NCI-H1105 treated with DMSO at 0.1 percent for 48 hours (cell line): ENCODE data around the gene CALU.
A peak's percentile ranks its signal among the peaks of the same experiment; 100 is the strongest.

Source experiments
- DNase-seq: peaks from one replicate; lab custom pipeline; 2025; lab: John Stamatoyannopoulos, UW

The CALU gene

GRCh38 chr7:128747327-128748079 is 8.3 kb downstream of the CALU start:
- DNase-seq: no peak

DNA sequence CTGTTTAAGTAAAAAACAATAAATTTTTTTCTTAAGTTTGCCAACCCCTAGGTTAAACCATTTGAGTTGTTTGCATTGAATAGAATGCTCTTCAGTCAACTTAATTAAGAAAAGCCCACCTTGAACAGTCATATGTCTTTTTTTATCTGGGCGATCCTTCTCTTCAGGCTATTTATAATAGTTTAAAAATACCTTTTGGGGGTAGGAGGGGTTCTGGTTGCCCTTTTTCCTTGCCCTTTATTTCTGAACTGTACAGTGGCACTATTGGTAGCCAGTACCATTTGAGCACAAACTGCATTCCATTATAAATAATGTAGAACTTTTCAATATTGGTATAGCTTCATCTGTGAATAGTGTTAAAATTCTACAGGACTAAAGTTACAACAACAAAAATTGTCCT is 13.1 kb downstream of the CALU start:
- DNase-seq: no peak

GRCh38 chr7:128755075-128755818 is 16.1 kb downstream of the CALU start:
- no peak for DNase-seq

GRCh38 chr7:128755819-128756476 is 16.8 kb downstream of the CALU start:
- peak; percentile 91 for DNase-seq

DNA sequence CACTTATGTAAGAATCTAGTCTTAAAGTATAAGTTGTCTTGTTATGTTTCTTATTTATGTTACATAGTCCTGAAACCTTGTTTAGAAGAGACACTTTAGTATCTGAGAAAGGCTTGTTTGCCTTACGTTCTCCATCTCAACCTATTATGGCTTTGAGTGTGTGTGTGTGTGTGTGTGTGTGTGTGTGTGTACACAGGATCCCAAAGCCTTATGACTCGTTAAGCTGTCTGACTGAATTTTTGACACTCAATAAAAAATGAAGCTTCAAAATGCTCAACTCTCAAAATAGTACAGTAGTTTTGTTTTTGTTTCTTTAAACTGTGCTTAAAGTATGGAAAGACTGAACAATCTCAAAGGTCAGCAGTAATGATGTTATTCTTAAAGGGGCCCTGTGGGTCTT is 18.0 kb downstream of the CALU start:
- no peak for DNase-seq

DNA sequence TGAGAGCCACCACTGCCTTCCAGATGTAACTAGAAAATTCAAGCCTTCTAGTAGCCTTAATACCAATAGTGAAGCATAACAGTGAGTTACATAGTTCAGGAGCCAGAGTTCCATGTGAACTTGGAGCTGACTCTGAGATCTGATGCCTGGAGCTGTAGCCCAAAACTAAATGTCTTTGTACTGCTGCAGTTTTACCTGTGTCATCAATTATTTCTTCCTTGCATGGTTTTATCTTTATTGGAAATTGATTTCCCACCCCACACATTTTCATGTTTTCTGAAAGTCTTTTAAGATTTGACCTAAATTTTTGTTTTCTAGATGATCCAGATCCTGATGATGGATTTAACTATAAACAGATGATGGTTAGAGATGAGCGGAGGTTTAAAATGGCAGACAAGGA is 19.4 kb downstream of the CALU start:
- DNase-seq: no peak

GRCh38 chr7:128759242-128759641 is 20.1 kb downstream of the CALU start:
- no peak for DNase-seq

DNA sequence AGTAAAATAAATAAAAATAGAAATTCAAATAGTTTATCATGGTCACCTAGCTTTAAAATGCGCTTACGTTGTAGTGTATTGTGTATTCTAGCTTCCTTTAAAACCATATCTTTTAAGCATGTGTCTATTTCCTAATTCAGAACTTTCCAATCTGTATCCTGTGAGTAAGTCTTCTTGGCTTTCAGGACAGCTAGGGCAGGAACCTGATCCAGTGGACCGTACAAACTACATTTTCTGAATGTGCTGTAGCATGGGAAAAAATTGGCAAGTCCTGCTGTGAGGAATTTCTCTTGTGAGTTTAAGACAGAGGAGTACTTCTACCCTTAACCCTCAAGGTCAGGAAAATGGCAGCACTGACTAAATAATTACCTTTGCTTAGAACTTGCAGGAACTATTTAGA is 24.4 kb downstream of the CALU start:
- DNase-seq: no peak

DNA sequence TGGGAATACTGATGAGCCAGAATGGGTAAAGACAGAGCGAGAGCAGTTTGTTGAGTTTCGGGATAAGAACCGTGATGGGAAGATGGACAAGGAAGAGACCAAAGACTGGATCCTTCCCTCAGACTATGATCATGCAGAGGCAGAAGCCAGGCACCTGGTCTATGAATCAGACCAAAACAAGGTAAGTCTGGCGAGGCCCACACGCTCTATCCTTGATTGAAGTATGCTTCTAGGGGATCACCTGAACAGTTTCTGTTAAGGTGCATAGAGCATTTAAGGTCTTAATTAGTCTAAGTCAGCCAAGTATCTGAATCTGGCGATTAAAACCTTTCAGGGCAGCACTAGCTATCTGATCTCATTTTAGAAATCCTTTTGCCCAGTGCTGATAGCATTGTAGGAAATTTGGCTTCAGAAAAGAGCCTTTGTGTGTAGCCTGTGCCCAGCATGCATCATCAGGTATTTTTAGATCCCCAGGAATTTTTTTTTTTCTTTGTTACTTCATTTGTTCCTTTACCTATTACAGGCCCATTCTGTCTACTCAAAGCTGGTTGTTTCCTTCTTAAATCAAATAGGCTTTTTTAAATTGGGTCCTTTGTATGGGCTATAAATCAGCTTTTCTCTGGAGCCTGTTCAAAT is 28.4 kb downstream of the CALU start:
- no peak for DNase-seq

DNA sequence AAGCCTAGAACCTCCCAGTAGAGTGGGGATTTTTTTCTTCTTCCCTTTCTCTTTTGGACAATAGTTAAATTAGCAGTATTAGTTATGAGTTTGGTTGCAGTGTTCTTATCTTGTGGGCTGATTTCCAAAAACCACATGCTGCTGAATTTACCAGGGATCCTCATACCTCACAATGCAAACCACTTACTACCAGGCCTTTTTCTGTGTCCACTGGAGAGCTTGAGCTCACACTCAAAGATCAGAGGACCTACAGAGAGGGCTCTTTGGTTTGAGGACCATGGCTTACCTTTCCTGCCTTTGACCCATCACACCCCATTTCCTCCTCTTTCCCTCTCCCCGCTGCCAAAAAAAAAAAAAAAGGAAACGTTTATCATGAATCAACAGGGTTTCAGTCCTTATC is 31.1 kb downstream of the CALU start:
- no peak for DNase-seq

- DNase-seq: no peak
Observed at GRCh38 chr7:128773604-128774003, 34.4 kb downstream of the CALU start.

DNA sequence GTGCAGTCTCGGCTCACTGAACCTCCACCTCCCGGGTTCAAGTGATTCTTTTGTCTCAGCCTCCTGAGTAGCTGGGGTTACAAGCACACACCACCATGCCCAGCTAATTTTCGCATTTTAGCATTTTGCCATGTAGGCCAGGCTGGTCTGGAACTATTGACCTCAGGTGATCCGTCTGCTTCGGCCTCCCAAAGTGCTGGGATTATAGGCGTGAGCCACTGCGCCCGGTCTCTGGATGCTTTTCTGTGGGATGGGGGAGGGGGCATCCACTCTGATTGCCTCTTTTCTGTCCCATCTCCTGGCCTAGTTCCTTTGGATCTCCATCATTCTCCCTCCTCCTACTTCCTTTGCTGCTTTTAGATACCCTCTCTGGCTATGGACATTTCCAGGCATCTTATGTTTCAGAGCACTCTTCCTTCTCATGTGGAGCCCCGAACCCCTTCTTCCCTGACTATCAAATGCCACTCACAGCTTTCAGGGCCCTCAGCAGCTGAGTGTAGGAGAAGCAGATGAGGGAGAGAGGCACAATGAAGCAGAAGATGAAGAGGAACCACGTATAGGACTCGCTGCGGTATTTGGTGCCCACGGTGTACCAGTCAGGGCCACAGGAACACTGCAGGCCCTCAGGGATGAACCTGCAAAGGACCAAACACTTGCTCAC is 35.0 kb downstream of the CALU start:
- no peak for DNase-seq

DNA sequence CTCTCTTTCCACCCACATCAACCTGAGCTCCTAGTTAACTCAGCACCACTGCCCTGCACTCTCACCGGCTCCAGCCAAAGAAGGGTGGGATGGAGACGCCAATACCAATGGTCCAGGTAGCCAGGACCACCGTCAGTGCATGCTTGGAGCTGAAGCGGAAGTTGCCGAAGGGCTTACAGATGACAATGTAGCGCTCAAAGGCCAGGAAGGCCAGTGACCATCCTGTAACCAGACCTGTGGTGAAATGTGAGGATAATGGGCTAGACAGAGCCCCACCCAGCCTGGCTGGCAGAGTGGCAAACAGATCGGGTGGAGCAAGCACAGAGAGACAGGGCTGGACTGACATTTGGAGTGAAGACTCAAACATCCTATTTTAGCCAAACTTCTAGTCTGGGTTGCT is 35.8 kb downstream of the CALU start:
- no peak for DNase-seq

DNA sequence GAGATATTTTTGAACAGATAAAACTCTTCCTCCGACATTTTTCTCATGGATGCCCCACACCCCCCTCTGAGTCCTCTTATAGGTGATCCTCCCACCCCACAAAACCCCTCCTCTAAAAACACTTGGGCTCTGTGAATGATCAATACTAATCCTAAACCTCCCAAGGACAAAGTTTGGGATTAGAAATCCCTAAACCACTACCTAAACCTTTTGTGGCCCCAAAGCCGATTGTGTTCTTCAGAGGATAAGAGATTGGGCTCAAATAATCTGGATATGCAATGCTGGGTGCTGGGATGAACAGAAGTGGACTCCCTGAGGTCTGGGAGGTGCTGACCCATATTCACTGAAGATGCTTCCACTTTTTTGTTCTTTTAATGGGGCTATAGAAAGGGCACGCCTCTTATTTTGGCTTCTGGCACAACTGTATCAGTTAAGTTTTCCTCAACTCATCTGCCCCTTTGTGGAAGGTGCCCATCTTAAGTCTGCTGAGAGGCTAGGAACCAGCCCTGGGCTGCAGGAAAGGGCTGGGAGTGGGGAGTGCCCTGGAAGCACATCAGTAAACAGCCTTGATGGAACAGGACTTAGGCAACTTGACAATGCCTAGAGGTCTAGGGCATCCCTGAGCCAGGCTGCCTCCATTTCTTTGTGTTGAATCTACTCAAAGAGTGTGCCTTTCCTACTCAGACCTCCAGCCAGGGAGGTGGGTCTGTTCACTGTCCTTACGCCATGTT is 36.8 kb downstream of the CALU start, which contains the start of gene OPN1SW:
OPN1SW (minus strand) TSS at position 51 of the 731 bp plus-strand sequence; CDS start at position 38, 13 bp downstream.
- DNase-seq: no peak

- no peak for DNase-seq
Observed at GRCh38 chr7:128777156-128778123, 38.3 kb downstream of the CALU start.

GRCh38 chr7:128778946-128779345 is 39.8 kb downstream of the CALU start:
- no peak for DNase-seq

- DNase-seq: no peak
Observed at GRCh38 chr7:128781126-128781525, 42.0 kb downstream of the CALU start.

DNA sequence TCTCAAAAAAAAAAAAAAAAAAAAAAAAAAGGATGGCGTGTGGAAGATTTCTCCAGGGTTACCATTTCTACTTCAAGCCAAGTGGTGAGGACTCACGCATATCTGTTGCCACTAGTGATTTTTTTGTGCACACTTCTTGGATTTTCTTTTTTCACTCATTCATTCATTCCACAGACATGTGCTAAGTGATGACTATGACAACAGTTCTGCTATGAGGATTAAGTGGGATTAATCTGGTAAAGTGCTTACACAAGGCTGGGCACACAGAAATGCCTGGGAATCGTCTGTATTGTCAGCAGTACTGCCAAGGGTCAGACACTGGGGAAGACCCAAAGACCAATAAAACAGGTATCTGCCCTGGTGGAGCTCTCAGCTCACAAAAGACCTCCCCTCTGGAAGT is 42.7 kb downstream of the CALU start:
- no peak for DNase-seq

DNA sequence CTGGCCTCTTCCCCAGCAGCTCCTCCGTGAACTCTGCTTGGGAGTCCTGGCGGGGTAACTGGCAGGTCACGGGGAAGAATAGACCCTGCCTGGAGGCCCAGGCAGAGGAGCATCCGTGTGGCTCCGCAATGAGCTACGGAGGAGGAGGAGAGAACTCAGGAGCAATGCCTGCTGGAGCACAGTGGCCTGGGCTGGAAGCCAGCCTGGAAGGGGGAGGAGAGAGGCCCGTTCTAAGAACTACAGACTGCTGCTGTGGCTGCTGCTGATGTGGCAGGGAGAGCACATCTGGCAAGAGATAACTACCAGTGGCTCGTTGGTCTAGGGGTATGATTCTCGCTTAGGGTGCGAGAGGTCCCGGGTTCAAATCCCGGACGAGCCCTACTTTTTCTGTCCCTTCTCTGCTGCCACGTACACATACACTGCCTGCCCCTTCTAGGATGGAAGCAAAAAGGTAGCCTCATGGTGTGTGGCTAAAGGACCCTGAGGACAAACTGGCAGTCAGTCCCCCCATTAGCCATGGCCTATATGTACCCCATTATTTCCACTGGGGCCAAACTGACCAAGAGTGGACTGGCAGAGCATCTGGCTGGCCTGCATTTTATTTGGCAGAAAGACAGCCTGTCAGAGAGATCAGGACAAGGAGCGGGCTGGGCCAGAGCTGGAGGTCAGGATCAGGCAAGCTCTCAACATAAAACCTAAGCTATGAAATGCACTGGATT is 44.1 kb downstream of the CALU start:
- DNase-seq: no peak
